Glutamatergic neuron (in vitro differentiated cells): ENCODE data around the gene MT1X. TPM values are rescaled to one million over a fixed set of nuclear protein-coding genes. Genes with fewer than 3 reads are reported as not detected.

Experiments
- DNase-seq: peaks from one replicate; pipeline ENCODE4 v3.0.0; 2022
- H3K27ac Mint-ChIP-seq: one replicate; pipeline ENCODE4 v1.8.0; 2020; ENCODE audit warnings: mild to moderate bottlenecking, mixed read lengths, inconsistent platforms; ENCODE audit not compliant: unreplicated experiment
- H3K27me3 Mint-ChIP-seq: one replicate; pipeline ENCODE4 v1.8.0; 2020; ENCODE audit warnings: mild to moderate bottlenecking, moderate library complexity, mixed read lengths, inconsistent platforms; ENCODE audit not compliant: unreplicated experiment
- H3K36me3 Mint-ChIP-seq: one replicate; pipeline ENCODE4 v1.8.0; 2020; ENCODE audit warnings: mild to moderate bottlenecking, mixed read lengths, inconsistent platforms; ENCODE audit not compliant: unreplicated experiment
- H3K4me1 Mint-ChIP-seq: one replicate; pipeline ENCODE4 v1.8.0; 2020; ENCODE audit warnings: mild to moderate bottlenecking, low read depth, mixed read lengths, inconsistent platforms; ENCODE audit not compliant: unreplicated experiment
- H3K4me3 Mint-ChIP-seq: one replicate; pipeline ENCODE4 v1.8.0; 2020; ENCODE audit warnings: mild to moderate bottlenecking, mixed read lengths, inconsistent platforms; ENCODE audit not compliant: unreplicated experiment
- H3K9me3 Mint-ChIP-seq: one replicate; pipeline ENCODE4 v1.8.0; 2020; ENCODE audit warnings: mild to moderate bottlenecking, moderate library complexity, mixed read lengths, inconsistent platforms; ENCODE audit not compliant: unreplicated experiment
- CTCF ChIP-seq: fragments of 200-600 bp; sonication (generic); IDR thresholded peaks from one replicate; pipeline ENCODE4 v1.5.0; 2021; ENCODE audit not compliant: partially characterized antibody, unreplicated experiment
- total RNA-seq: library from RNA; stranded (reverse); fragmentation: NEBNext Ultra II Directional; extraction: Animal tissue kit (Norgen Biotek cat#: 25700); gene quantifications from one replicate; pipeline ENCODE4 v1.2.1, GENCODE V29; 2021; ENCODE audit not compliant: unreplicated experiment

MT1X gene
- total RNA-seq, 1 donor from 2014 or later: 9.5 TPM

- Mint-ChIP-seq H3K27ac (no peak overlapping the region), H3K27me3 (peaks cover 1% of the 10 kb centered on the region), H3K4me1 (no peaks in the 10 kb centered on the region), H3K36me3 (no peaks in the 10 kb centered on the region), H3K4me3 (no peak overlapping the region), H3K9me3 (peaks cover 1% of the 10 kb centered on the region)
- no peak for DNase-seq
- no peak for TF ChIP-seq CTCF
Observed at GRCh38 chr16:56722200-56722842, 40.1 kb downstream of the MT1X start.

GRCh38 chr16:56724191-56724590, 41.9 kb downstream of the MT1X start:
- Mint-ChIP-seq H3K4me3 (no peak overlapping the region), H3K36me3 (no peaks in the 10 kb centered on the region), H3K27ac (no peak overlapping the region), H3K9me3 (peaks cover 4% of the 10 kb centered on the region), H3K4me1 (peaks cover 3% of the 10 kb centered on the region), H3K27me3 (peaks cover 1% of the 10 kb centered on the region)
- no peak for DNase-seq
- no peak for TF ChIP-seq CTCF

GRCh38 chr16:56726283-56726682, 44.0 kb downstream of the MT1X start:
- no peak overlapping the region for H3K27ac Mint-ChIP-seq

GRCh38 chr16:56726926-56727325, 44.7 kb downstream of the MT1X start:
- Mint-ChIP-seq H3K27me3 (peaks cover 3% of the 10 kb centered on the region), H3K27ac (no peak overlapping the region), H3K36me3 (no peaks in the 10 kb centered on the region), H3K9me3 (peaks cover 7% of the 10 kb centered on the region), H3K4me3 (no peak overlapping the region), H3K4me1 (peaks cover 8% of the 10 kb centered on the region)
- DNase-seq: no peak
- TF ChIP-seq CTCF: no peak

More at GRCh38 chr16:56726283-56726682, 44.0 kb downstream of the MT1X start:
- no peak for DNase-seq
- no peak for TF ChIP-seq CTCF
- Mint-ChIP-seq H3K9me3 (peaks cover 7% of the 10 kb centered on the region), H3K4me1 (peaks cover 8% of the 10 kb centered on the region), H3K36me3 (no peaks in the 10 kb centered on the region), H3K4me3 (no peak overlapping the region), H3K27me3 (peaks cover 2% of the 10 kb centered on the region)

GRCh38 chr16:56728027-56728426, 45.8 kb downstream of the MT1X start:
- peaks cover 7% of the 10 kb centered on the region for H3K9me3 Mint-ChIP-seq
- H3K27ac Mint-ChIP-seq: no peak overlapping the region
- H3K4me1 Mint-ChIP-seq: peaks cover 8% of the 10 kb centered on the region
- H3K4me3 Mint-ChIP-seq: no peak overlapping the region
- H3K27me3 Mint-ChIP-seq: peaks cover 3% of the 10 kb centered on the region
- TF ChIP-seq CTCF: no peak
- H3K36me3 Mint-ChIP-seq: no peaks in the 10 kb centered on the region
- DNase-seq: no peak
